GM10266 (cell line): Measurements from ENCODE around the gene CXCL12.

ENCODE experiments used
- DNase-seq: peaks from one replicate; pipeline ENCODE4 v3.0.0; 2012; ENCODE audit errors: extremely low spot score
- CTCF ChIP-seq: IDR thresholded peaks from 2 replicates; pipeline ENCODE4 v1.5.1; 2012; ENCODE audit warnings: mild to moderate bottlenecking, low read depth; ENCODE audit not compliant: control insufficient read depth, insufficient read depth; ENCODE audit errors: missing control alignments

CXCL12 gene

DNA sequence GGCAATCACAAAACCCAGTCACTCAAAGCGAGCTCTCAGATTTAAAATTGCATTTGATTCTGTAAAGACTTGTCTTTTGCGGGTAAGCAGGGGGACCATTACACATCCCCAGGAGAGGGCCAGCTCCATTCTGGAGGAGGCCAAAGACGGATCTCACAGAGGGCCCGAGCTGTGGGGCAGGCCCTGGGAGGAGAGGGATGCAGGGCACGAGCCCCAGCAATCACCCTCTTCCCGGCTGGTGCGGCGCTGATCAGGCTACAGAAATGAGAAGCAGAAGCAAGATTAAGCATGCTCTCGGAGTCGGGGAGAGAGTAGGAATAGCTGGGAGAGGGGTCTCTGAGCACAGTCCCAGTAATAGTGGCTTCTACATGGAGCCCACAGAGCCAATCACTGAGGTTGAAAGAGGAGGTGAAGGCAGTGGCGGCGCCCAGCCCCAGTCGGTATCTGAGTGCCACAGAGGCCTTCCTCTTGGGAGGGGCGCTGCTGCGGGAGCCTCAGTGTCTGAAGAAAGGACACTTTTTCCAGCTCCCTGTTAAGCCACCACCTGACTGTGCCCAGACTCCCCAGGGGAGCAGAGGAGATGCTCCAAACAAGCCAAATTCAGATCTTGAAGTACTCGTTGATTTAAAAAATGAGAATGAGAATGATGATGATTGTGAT lies 7.1 kb downstream of the CXCL12 start:
- DNase-seq: no peak
- TF ChIP-seq CTCF: no peak

GRCh38 chr10:44376472-44377099 lies 8.3 kb downstream of the CXCL12 start:
- TF ChIP-seq CTCF: no peak
- no peak for DNase-seq

DNA sequence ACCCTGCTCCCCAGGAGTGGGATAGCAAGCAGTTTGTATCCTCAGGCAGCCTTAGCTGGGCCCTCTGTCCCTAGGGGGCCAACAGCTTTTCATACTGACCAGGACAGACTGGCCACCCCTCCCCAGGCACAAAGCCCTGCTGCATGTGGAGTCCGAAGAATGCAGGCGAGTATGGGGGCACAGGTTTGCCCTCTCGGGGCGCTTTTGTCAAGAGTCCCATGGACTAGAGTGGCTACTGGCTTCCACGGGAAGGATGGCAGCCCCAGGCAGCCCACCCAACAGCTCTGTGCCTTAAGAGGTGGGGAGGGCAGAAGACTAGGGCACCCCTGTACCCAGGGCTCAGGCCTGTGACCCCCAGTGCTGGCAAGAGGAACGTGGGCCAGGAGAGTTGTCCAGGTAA lies 10.7 kb downstream of the CXCL12 start:
- no peak for TF ChIP-seq CTCF
- no peak for DNase-seq

DNA sequence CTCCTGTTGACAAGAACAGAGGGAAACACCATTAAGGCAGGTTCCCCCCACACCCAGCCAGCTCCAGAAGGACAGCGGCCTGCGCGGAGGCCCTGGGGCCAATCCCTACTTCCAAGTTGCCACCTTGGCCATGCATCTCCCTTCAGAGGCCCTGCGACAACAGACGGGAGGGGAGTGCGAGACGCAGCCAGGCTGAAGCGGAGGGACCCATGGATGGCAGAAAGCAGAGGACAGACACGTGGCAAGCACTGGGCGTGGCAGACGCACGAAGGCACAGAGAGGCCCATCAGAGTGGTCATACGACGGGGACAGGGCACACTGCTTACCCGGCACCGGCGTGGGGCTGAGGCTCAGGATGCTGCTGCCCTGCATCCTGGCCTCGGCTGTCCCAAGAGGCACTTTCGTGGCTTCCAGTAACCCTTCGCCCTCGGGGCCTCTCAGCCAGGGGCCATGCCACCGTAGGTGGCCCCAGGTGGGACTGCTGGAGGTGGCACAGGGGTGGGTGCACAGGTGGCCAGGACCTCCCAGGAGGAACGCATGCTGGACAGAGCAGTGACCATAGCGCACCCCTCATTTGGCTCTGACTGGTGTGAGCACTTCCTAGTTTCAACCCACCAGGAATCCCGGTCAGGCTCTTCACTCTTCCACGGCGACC lies 11.4 kb downstream of the CXCL12 start:
- no peak for TF ChIP-seq CTCF
- DNase-seq: no peak

- no peak for TF ChIP-seq CTCF
- DNase-seq: no peak
Measured at GRCh38 chr10:44372181-44372580, 12.7 kb downstream of the CXCL12 start.

- no peak for DNase-seq
- no peak for TF ChIP-seq CTCF
Measured at GRCh38 chr10:44370731-44371248, 14.1 kb downstream of the CXCL12 start.

GRCh38 chr10:44369854-44370253 lies 15.0 kb downstream of the CXCL12 start:
- no peak for DNase-seq

More at GRCh38 chr10:44369854-44370253, 15.0 kb downstream of the CXCL12 start:
- TF ChIP-seq CTCF: no peak
